ENCODE results near the gene IRX5.

Gene IRX5

DNA sequence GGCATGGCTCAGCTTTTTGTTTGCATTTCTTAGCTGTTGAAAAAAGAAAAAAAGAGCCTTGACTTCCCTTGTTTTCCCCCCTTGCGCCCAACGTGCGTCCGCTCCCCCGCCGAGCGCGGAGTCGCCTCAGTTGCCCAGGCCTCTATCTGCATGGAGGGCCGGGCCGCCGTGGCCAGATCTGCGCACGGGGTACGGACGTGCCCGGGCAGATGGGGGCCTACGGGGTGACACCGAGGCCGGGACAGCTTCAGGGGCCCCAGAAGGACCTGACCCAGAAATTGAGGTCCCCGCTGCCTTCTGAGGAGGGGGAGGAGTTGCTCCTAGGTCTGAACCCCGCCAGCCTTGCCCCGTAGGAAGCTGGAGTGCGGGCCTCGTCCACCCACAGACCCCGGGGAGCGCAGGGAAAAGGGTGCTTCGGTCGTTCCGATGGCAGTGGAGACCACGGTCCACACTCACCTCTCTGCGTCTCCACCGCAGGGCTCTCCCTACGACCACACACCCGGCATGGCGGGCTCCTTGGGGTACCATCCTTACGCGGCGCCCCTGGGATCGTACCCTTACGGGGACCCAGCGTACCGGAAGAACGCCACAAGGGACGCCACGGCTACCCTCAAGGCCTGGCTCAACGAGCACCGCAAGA lies 1.5 kb downstream of the IRX5 start:
- TF ChIP-seq HDGF (IDR thresholded peaks at IDR 0.05; ENCODE audit: borderline replicate concordance) (no peak), FOXK2 (IDR thresholded peaks at IDR 0.05) (no peak), L3MBTL2 (conservative IDR thresholded peaks at IDR 0.05) (no peak), SP1 (IDR thresholded peaks at IDR 0.05) (no peak), FOXA1 (IDR thresholded peaks at IDR 0.05) (no peak), ARNT (IDR thresholded peaks at IDR 0.05) (no peak), SUZ12 (IDR thresholded peaks at IDR 0.05) (no peak), NFRKB (IDR thresholded peaks at IDR 0.05) (no peak)

DNA sequence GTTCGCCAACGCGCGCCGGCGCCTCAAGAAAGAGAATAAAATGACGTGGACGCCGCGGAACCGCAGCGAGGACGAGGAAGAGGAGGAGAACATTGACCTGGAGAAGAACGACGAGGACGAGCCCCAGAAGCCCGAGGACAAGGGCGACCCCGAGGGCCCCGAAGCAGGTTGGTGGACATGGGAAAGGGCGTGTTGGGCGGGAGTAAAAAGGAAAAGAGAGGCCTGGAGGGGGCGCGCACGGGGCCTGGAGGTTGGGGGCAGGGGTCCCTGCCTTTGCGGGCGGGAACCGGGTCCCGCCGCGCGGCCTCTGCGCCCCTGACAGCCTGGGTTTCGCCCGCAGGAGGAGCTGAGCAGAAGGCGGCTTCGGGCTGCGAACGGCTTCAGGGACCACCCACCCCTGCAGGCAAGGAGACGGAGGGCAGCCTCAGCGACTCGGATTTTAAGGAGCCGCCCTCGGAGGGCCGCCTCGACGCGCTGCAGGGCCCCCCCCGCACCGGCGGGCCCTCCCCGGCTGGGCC lies 2.1 kb downstream of the IRX5 start:
- TF ChIP-seq NFRKB (IDR thresholded peaks at IDR 0.05) (no peak), CTBP1 (IDR thresholded peaks at IDR 0.05; ENCODE audit: borderline replicate concordance) (no peak), FOXK2 (IDR thresholded peaks at IDR 0.05) (no peak), BHLHE40 (IDR thresholded peaks at IDR 0.05; ENCODE audit: borderline replicate concordance) (no peak), SUZ12 (IDR thresholded peaks at IDR 0.05) (no peak), FOXA1 (IDR thresholded peaks at IDR 0.05) (no peak), ARNT (IDR thresholded peaks at IDR 0.05) (no peak), LEF1 (IDR thresholded peaks at IDR 0.05; ENCODE audit: borderline replicate concordance) (no peak), PKNOX1 (IDR thresholded peaks at IDR 0.05) (no peak), HDGF (IDR thresholded peaks at IDR 0.05; ENCODE audit: borderline replicate concordance) (no peak)
- no peak for DNase-seq (ENCODE audit: extremely low spot score)
- CTCF ChIA-PET: no interaction called here
- POLR2A ChIA-PET: no interaction called here

More for the DNA sequence above, 1.5 kb downstream of the IRX5 start:
- ChIA-PET POLR2A (no interaction called here), CTCF (interaction anchor here (0.6 kb wide), 1 partner anchor 89 kb away, joined by 3 read pairs; no protein-coding TSS in a partner anchor)
- no peak for DNase-seq (ENCODE audit: extremely low spot score)

- ChIA-PET CTCF (no interaction called here), POLR2A (no interaction called here)
- no peak for DNase-seq (ENCODE audit: extremely low spot score)
- TF ChIP-seq SUZ12 (IDR thresholded peaks at IDR 0.05): no peak
- TF ChIP-seq CTBP1 (IDR thresholded peaks at IDR 0.05; ENCODE audit: borderline replicate concordance): no peak
- TF ChIP-seq PKNOX1 (IDR thresholded peaks at IDR 0.05): no peak
- TF ChIP-seq ARNT (IDR thresholded peaks at IDR 0.05): no peak
- TF ChIP-seq FOXA1 (IDR thresholded peaks at IDR 0.05): no peak
- TF ChIP-seq TARDBP (IDR thresholded peaks at IDR 0.05): no peak
- no peak for TF ChIP-seq BHLHE40 (IDR thresholded peaks at IDR 0.05; ENCODE audit: borderline replicate concordance)
- no peak for TF ChIP-seq FOXK2 (IDR thresholded peaks at IDR 0.05)
- no peak for TF ChIP-seq FOXM1 (IDR thresholded peaks at IDR 0.05; ENCODE audit: borderline replicate concordance)
- TF ChIP-seq NFRKB (IDR thresholded peaks at IDR 0.05): no peak
- no peak for TF ChIP-seq L3MBTL2 (conservative IDR thresholded peaks at IDR 0.05)
- no peak for TF ChIP-seq ELF4 (IDR thresholded peaks at IDR 0.05)
- TF ChIP-seq LEF1 (IDR thresholded peaks at IDR 0.05; ENCODE audit: borderline replicate concordance): no peak
- TF ChIP-seq SP1 (IDR thresholded peaks at IDR 0.05): no peak
- no peak for TF ChIP-seq ZNF384 (IDR thresholded peaks at IDR 0.05)
- TF ChIP-seq HDGF (IDR thresholded peaks at IDR 0.05; ENCODE audit: borderline replicate concordance): no peak
Measured at GRCh38 chr16:54933281-54934011, 2.8 kb downstream of the IRX5 start.

DNA sequence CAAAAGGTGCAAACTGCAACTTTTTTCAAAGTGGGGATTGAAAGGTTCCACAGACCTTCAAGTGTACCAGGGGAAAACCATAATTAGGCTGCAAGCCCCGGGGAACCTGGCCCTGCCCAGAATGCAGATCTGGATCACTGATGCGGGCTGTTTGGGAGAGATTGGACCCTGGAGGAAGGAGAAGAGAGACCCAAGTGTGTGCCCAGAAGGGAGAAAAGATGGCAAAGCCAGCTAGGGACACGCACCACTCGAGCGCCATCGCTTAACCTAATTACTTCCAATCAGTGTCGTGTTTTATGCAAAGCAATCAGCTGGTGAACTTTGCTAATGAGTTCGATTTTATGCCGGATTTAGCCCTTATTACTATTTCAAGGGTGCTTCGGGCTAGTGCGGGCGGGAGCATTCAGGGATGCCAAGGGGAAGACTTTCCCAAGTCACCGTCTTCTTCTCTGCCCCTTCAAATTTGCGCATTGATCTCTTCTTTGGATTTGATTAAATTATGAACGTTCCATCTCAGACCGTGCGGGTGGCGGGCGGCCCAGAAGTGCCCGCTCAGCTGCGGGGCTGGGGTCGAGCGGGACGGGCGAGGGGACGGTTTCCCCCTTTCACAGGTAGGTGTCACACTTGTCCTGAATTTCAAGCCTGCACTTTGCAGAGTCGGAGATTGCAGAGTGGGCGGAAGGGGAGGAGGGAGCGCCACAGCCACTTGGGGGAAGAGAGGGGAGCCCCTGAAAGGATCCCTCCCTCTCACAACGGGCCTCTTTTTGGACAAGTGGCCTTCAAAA lies 4.0 kb downstream of the IRX5 start:
- ChIA-PET POLR2A (no interaction called here), CTCF (no interaction called here)
- DNase-seq (ENCODE audit: extremely low spot score): no peak
- TF ChIP-seq NFRKB (IDR thresholded peaks at IDR 0.05) (no peak), ARNT (IDR thresholded peaks at IDR 0.05) (no peak), ELF4 (IDR thresholded peaks at IDR 0.05) (no peak), PKNOX1 (IDR thresholded peaks at IDR 0.05) (no peak), ZNF384 (IDR thresholded peaks at IDR 0.05) (no peak), HDGF (IDR thresholded peaks at IDR 0.05; ENCODE audit: borderline replicate concordance) (no peak), SUZ12 (IDR thresholded peaks at IDR 0.05) (no peak), LEF1 (IDR thresholded peaks at IDR 0.05; ENCODE audit: borderline replicate concordance) (no peak), L3MBTL2 (conservative IDR thresholded peaks at IDR 0.05) (no peak), FOXM1 (IDR thresholded peaks at IDR 0.05; ENCODE audit: borderline replicate concordance) (no peak), TARDBP (IDR thresholded peaks at IDR 0.05) (no peak), FOXK2 (IDR thresholded peaks at IDR 0.05) (no peak), BHLHE40 (IDR thresholded peaks at IDR 0.05; ENCODE audit: borderline replicate concordance) (no peak), CTBP1 (IDR thresholded peaks at IDR 0.05; ENCODE audit: borderline replicate concordance) (no peak), FOXA1 (IDR thresholded peaks at IDR 0.05) (no peak), SP1 (IDR thresholded peaks at IDR 0.05) (no peak)

- POLR2A ChIA-PET: no interaction called here
- no peak for DNase-seq (ENCODE audit: extremely low spot score)
- TF ChIP-seq L3MBTL2 (conservative IDR thresholded peaks at IDR 0.05) (no peak), NFRKB (IDR thresholded peaks at IDR 0.05) (no peak), BHLHE40 (IDR thresholded peaks at IDR 0.05; ENCODE audit: borderline replicate concordance) (no peak), CTBP1 (IDR thresholded peaks at IDR 0.05; ENCODE audit: borderline replicate concordance) (no peak), ZNF384 (IDR thresholded peaks at IDR 0.05) (no peak), ARNT (IDR thresholded peaks at IDR 0.05) (no peak), FOXM1 (IDR thresholded peaks at IDR 0.05; ENCODE audit: borderline replicate concordance) (no peak)
- CTCF ChIA-PET: interaction anchor here (0.6 kb wide), 1 partner anchor 1163 kb away, joined by 5 read pairs; no protein-coding TSS in a partner anchor
Measured at GRCh38 chr16:54935266-54935968, 4.8 kb downstream of the IRX5 start.
